IPS-11a (cell line): ENCODE measurements around the gene KCNK4.
"Not testable (repeated sequence)": the region's sequence is repeated elsewhere in the genome, so short reads cannot be mapped to it uniquely, and the experiment has no call there.

Experiments
- H3K4me3 ChIP-seq: one replicate; pipeline ENCODE4 v1.5.1; 2013; ENCODE audit warnings: low read depth, low read length, control low read depth

The KCNK4 gene

GRCh38 chr11:64305691-64306562 is 14.8 kb downstream of the KCNK4 start:
- peak overlapping the region; percentile 83 for H3K4me3 ChIP-seq

- H3K4me3 ChIP-seq: peak overlapping the region; percentile 83
Measured at GRCh38 chr11:64306563-64306875, 15.4 kb downstream of the KCNK4 start.

- H3K4me3 ChIP-seq: peak overlapping the region; percentile 83
Measured at GRCh38 chr11:64306876-64307622, 15.9 kb downstream of the KCNK4 start.

- H3K4me3 ChIP-seq: not testable (repeated sequence)
Measured at GRCh38 chr11:64307795-64308194, 16.7 kb downstream of the KCNK4 start.

- no peak overlapping the region for H3K4me3 ChIP-seq
Measured at GRCh38 chr11:64312947-64313346, 21.8 kb downstream of the KCNK4 start.

GRCh38 chr11:64313491-64314145 is 22.5 kb downstream of the KCNK4 start:
- H3K4me3 ChIP-seq: no peak overlapping the region

- no peak overlapping the region for H3K4me3 ChIP-seq
Measured at GRCh38 chr11:64314146-64314804, 23.2 kb downstream of the KCNK4 start.

GRCh38 chr11:64314805-64315561 is 23.9 kb downstream of the KCNK4 start:
- no peak overlapping the region for H3K4me3 ChIP-seq

- peak overlapping the region; percentile 95 for H3K4me3 ChIP-seq
Measured at GRCh38 chr11:64315667-64316526, 24.8 kb downstream of the KCNK4 start.

GRCh38 chr11:64316672-64317324 is 25.7 kb downstream of the KCNK4 start:
- peak overlapping the region; percentile 95 for H3K4me3 ChIP-seq

- H3K4me3 ChIP-seq: peak within 1 kb of the TSS; percentile 95
Measured at GRCh38 chr11:64317325-64317960, 26.3 kb downstream of the KCNK4 start, which contains the start of gene TRMT112. Gene TRMT112, minus strand, starts transcription at chr11:64317559. Its CDS starts 33 bp downstream, at chr11:64317526.

GRCh38 chr11:64317961-64318765 is 27.1 kb downstream of the KCNK4 start, which contains the start of gene PRDX5:
Gene PRDX5, plus strand, starts transcription at chr11:64318121. Its CDS starts 95 bp downstream, at chr11:64318216.
- peak within 1 kb of the TSS; percentile 95 for H3K4me3 ChIP-seq

GRCh38 chr11:64318766-64319761 is 28.0 kb downstream of the KCNK4 start:
- H3K4me3 ChIP-seq: peak overlapping the region; percentile 95

- no peak overlapping the region for H3K4me3 ChIP-seq
Measured at GRCh38 chr11:64320556-64320955, 29.5 kb downstream of the KCNK4 start.

GRCh38 chr11:64321026-64321425 is 29.9 kb downstream of the KCNK4 start:
- H3K4me3 ChIP-seq: no peak overlapping the region

- no peak overlapping the region for H3K4me3 ChIP-seq
Measured at GRCh38 chr11:64321533-64321932, 30.4 kb downstream of the KCNK4 start.
